Measurements from ENCODE around the gene RAPGEF5.
"Not testable (repeated sequence)": the region's sequence is repeated elsewhere in the genome, so short reads cannot be mapped to it uniquely, and the experiment has no call there.

Gene RAPGEF5

DNA sequence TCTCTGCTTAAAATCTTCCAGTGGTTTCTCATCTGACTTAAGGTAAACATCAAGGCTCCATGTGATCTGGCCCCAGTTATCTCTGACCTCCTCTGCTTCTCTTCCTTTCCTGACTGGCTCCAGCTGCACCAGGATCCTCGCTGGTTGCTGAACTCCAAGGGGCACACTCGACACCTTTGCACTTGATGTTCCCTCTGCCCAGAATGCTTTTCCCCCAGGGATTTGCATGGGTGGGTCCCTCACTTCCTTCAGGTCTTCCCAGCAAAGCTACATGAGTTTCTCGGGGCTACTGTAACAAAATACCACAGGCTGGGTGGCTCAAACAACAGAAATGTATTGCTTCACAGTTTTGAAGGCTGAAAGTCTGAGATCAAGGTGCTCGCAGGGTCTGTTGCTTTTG is 245.3 kb downstream of the RAPGEF5 start:
- DNase-seq (ENCODE audit: extremely low spot score, insufficient read length, low read depth) (no peak), FAIRE-seq (no peak)

DNA sequence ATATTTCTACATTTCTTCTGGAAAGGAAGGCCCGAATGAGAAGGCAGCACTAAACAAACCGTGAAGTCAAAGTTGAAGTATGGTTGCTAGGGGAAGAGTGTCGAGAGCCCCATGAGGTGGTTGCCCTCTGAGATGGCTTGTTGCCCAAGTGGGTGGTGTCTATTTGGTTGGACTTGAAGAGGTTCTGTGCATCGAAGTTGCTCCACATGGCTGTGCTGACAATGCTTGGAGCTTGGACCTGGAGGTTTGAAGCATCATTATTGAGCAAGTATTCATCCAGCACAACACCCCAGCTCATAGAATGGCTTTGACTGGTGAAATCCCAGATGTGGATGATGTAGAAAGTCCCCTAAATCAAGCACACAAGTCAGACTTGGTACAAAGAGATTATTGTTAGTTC is 246.1 kb downstream of the RAPGEF5 start:
- FAIRE-seq: no peak
- DNase-seq (ENCODE audit: extremely low spot score, insufficient read length, low read depth): no peak

DNA sequence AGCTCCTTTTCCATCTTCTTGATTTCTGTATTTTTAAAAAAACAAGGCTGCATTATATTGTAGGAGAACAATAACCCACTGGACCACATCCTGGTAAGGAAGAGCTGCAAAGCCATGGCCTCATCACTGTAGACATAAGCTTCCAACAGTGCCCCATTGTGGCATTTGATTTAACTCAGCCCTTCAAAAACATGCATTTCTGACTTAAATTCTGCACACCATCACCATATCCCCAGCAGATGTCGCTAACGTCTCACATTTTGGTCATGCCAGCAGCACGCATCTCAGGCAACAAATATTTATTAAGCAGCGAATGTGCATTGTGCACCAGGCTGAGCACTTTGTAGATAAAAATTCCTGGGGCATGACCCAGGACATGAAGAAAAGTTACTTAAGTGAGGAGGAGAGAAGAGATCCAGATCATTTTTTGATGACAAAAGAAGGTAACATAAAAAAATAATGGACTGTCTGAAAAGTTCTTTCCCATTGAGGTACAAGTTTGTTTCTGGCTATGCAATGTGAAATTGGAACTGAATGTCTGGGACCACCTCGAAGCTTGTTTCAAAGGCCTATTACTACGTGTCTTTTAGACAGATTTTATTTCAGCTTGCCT is 246.6 kb downstream of the RAPGEF5 start:
- DNase-seq (ENCODE audit: extremely low spot score, insufficient read length, low read depth): peak; percentile 53
- FAIRE-seq: peak; percentile 90

DNA sequence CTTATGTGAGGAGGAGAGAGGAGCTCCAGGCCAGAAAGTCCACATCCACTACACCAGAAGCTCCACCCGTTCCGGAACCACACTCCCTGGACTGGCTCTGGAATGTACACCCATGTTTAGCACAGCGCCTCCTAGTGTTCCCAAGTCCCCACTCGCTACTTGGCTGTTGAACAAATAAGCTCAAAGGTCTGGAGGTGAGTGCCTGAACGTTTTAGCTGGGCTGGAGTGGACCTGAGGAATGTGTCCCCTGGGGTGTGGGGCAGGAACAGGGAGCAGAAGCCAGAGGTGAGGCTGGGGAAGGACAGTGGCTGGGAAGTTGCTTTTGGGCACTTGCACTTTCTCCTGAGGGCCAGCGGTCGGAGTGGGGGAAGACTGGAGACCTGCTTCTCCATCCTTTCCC is 247.2 kb downstream of the RAPGEF5 start:
- FAIRE-seq: no peak
- no peak for DNase-seq (ENCODE audit: extremely low spot score, insufficient read length, low read depth)

DNA sequence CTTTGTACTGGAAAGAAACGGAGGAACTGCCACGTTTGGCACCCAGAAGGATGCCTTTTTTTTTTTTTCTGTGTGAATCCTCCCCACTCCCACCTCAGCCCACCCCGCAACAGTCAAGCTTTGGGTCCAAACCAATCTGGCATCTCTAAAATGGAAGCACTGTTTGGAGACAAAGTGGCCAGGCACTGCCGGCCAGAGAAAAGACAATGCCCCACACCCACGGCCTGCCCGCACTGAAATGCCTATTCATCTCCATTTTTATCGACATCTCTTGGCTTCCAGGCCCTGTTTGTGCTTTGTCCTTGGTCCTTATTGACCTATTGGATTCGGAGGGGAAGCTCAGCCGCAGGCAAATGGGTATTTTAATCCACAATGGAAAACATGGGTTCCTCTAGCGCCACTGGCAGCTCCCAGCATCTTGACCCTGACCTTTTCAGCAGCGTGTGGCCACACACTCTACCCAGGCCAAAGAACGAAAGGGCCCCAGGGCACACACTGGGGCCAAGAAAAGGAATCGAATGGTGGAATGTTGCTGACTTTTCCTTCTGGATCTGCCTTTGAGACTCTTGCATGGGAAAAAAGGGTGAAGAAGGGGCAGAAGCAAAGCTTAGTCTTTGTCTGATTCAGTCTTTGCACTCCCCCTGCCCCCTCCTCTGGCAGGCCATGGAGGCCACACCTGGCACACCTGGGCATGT is 248.7 kb downstream of the RAPGEF5 start:
- DNase-seq (ENCODE audit: extremely low spot score, insufficient read length, low read depth) (no peak), FAIRE-seq (no peak)

DNA sequence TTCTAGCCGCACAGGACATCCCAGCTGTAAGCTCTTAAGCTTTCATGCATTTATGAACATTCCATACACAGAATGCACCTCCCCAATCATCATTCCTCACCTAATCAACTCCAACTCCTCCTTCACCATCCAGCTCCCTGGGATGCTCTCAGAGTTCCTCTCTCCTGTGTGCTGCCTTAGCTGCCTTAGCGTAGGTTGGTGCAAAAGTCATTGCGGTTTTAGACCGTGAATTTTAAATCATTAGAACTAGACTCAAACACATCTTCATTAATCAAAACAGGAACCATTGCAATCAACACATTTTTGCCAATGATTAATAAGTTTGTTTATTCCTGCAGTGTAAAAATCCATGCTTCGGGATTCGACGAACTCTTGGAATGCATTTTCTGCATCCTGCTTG is 251.4 kb downstream of the RAPGEF5 start:
- FAIRE-seq (no peak), DNase-seq (ENCODE audit: extremely low spot score, insufficient read length, low read depth) (no peak)

DNA sequence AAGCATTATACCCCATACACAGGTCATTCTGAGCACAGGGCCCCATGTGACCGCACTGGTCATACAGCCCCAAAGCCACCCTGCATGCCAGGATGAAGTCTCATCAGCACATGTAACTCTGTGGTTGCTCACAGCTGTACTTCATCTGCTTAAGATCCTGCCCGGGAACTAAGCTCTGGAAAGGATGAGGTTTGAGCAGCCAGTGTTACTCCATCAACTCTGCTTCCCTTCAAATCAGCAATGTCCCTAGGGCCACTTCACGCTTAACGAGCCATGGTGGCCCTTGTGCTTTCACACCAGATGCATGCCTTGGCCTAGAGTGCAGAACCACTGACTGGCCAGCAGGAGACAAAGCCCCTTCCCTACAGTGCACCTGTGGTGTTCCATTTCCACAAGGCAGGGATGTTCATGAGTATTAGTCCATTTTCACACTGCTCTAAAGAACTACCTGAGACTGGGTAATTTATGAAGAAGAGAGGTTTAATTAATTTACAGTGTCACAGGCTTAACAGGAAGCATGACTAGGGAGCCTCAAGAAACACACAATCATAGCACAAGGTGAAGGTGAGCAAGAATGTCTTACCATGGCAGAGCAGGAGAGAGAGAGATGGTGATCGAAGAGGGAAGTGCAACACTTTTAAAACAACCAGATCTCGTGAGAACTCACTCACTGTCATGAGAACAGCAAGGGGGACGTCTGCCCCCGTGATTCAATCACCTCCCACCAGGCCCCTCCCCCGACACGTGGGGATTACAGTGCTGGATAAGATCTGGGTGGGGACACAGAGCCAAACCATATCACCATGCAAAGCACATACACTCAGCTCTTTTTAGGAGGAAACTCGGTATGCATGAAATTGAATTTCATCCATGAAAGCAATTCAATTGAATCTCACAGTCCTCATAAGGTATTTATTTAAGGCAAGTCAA is 262.3 kb downstream of the RAPGEF5 start:
- no peak for DNase-seq (ENCODE audit: extremely low spot score, insufficient read length, low read depth)

DNA sequence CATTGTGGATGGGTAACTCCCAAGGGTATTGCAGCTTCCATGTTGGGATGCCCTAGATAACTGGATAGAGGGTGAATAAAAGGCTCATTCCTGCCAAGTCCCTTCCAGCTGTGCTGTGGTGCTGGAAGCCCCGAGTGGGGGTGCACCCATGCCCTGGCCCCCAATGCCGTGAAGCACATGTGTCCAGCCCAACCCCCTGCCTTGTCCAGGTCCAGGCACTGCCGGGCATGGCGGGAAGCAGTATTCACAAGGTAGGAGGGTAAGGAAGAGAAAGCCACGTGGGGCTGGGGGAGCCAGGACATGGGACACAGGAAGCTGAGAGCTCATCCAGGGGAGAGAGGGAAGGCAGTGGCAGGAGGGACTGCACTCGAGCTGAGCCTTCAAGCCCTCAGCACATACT is 263.0 kb downstream of the RAPGEF5 start:
- no peak for FAIRE-seq
- DNase-seq (ENCODE audit: extremely low spot score, insufficient read length, low read depth): no peak

More for the DNA sequence above, 262.3 kb downstream of the RAPGEF5 start:
- no peak for FAIRE-seq

DNA sequence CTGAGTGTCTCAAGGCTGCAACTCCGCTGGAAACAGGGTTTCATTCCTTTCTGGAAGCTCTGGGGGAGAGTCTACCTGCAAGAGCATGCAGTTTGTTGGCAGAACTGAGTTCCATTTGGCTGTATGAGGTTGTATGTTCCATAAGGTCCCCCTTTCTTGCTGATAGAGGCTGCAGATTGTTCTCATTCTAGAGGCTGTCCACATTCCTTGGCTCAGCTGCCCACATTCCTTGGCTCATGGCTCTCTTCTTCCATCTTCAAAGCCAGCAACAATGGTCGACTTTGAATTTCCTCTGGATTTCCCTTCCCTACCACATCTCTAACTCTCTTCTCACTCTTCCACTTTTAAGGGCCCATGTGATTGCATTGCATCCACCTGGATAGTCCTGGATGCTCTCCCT is 264.0 kb downstream of the RAPGEF5 start:
- no peak for FAIRE-seq

DNA sequence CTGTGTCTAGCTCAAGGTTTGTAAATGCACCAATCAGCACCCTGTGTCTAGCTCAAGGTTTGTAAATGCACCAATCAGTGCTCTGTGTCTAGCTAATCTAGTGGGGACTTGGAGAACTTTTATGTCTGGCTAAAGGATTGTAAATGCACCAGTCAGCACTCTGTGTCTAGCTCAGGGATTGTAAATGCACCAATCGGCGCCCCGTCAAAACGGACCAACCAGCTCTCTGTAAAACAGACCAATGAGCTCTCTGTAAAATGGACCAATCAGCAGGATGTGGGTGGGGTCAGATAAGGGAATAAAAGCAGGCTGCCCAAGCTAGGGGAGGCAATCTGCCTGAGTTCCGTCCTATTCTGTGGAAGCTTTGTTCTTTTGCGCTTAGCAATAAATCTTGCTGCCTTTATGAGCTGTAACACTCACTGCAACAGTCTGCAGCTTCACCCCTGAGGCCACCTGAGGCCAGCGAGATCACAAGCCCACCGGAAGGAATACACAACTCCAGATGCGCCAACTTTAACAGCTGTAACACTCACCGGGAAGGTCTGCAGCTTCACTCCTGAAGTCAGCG is 265.9 kb downstream of the RAPGEF5 start:
- DNase-seq (ENCODE audit: extremely low spot score, insufficient read length, low read depth); FAIRE-seq: not testable (repeated sequence)

More for the DNA sequence above, 264.0 kb downstream of the RAPGEF5 start:
- no peak for DNase-seq (ENCODE audit: extremely low spot score, insufficient read length, low read depth)

DNA sequence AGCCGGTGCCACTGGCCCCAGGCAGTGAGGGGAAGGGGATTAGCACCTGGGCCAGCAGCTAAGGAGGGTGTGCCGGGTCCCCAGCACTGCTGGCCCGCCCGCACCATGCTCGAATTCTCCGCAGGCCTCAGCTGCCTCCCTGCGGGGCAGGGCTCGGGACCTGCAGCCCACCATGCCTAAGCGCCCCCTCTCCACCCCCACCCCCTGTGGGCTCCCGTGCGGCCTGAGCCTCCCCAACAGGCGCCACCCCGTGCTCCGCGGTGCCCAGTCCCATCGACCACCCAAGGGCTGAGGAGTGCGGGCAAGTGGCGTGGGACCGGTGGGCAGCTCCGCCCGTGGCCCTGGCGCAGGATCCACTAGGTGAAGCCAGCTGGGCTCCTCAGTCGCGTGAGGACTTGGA is 266.4 kb downstream of the RAPGEF5 start:
- DNase-seq (ENCODE audit: extremely low spot score, insufficient read length, low read depth): no peak
- FAIRE-seq: no peak

DNA sequence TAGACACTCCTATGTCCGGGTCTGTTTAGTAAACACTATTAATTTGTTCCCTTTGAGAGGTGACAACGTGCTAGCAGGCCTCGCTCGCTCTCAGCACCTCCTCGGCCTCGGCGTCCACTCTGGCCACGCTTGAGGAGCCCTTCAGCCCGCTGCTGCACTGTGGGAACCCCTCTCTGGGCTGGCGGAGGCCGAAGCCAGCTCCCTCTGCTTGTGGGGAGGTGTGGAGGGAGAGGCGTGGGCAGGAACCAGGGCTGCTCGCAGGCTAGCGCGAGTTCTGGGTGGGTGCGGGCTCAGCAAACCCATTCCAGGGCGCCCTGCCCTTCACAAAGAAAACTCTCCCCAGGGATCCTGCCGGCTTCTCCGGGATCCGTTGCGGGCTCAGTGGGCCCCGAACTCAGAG is 266.8 kb downstream of the RAPGEF5 start:
- no peak for DNase-seq (ENCODE audit: extremely low spot score, insufficient read length, low read depth)
- no peak for FAIRE-seq

DNA sequence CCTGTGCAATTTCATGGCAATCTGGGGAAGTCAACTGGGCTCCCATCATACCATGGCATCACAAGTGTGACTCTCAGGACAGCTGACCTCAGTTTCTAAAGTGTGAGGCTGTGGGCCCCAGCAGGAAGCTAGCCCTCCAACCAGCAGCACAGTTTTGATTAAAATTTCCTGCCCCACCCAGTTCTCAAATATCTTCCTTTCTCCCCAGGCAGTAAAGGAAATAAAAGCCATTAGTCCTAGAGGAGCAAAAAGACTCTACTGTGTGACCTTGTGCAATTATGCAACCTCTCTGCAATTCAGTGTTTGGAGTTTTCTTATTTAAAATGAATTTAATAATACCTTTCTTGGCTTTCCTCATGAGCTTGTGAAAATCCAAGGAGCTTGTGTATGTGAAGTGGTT is 268.1 kb downstream of the RAPGEF5 start:
- FAIRE-seq (no peak), DNase-seq (ENCODE audit: extremely low spot score, insufficient read length, low read depth) (no peak)

DNA sequence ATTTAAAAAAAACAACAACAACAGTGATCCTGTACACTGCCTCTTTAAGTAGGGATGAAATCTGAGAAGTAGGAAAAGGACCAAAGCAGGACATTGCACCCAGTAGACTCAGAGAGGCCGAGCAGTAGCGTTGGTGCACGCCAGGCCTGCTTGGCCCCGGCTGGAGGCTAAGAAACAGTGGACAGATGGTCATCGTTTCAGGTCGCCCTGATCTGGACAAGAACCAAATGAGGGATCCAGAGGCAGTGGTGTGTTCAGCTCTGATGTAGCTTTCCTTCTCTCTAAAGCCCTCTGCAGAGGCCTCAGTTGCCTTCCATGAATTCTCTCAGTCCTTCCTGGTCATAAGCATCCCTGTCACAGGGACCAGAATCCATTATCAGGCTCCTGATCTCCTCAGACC is 269.1 kb downstream of the RAPGEF5 start:
- DNase-seq (ENCODE audit: extremely low spot score, insufficient read length, low read depth) (no peak), FAIRE-seq (no peak)

DNA sequence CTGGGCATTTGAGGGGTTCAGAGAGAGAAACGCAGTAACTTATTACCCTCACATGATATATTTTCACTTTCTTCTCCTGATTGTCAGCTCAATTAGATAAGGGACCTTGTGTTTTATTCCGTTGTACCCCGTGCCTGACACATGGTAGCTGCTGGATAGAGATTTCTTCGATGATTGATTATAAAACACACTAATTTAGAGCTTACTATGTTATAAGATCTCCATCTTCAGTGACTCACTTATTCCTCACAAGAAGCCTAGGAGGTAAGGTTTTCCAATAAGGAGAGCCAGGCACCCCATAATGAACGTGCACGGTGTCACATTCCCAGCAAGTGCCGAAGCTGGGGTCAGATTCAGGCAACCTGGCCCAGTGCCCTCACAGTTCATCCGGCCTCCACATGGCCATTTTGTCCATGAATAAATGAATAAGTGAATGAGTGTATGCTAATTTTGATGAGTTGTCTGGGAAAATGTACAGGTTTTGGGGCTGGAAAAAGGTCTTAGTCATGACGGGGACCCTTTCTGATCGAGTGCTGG is 273.2 kb downstream of the RAPGEF5 start:
- DNase-seq (ENCODE audit: extremely low spot score, insufficient read length, low read depth) (no peak), FAIRE-seq (no peak)

DNA sequence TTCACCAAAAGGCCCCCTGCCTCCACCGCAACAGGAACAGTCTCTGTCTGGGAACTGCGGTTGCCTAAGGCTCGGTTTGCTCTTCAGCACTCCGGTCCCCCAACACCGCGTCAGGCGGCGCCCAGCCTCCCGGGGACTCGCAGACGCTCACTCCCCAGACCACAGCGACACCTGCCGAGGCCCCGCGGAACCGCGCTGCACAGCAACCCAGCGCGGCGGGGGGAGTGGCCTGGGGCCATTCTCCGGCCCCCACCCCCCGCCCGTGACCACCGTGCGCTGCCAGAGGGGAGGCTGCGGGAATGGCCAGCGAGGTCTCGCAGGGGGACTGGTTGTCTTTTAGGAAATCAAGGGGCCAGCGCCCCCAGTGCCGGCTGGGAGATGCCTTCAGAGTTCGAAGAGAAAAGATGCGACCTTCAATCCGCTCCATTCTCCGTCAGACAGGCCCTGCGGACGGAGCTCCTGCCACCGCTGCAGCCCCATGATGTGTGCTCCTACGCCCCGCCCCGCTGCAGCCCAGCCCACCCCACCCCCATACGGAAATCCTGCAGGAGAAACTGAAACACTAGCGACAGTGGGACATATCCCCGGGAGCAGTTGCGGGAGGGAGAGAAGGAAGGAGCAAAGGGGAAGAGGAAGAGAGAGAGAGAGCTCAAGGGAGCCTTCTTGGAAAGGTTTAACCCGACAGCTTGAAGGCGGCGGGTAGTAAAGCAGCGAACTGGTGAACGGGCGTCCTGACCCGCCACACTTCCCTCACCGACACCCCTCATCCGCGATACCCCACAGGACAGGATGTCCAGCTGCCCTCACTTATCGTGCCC is 273.9 kb downstream of the RAPGEF5 start:
- DNase-seq (ENCODE audit: extremely low spot score, insufficient read length, low read depth) (peak; percentile 71), FAIRE-seq (peak; percentile 73)

DNA sequence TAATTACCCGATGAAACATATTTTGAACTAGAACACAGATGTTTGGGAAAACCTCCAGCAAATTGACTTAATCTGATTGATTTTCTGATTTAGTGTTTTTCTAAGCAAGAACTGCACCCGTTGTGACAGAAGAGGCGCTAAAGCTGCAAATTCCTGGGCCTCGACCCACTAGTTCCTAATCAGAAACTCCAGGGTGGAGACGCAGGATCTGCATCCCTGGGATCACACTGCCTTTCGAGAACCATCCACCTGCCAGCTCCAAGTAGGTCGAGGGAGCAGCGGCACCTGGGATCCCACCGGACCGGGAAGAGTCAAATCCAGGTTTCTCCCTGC is 274.4 kb downstream of the RAPGEF5 start:
- FAIRE-seq (no peak), DNase-seq (ENCODE audit: extremely low spot score, insufficient read length, low read depth) (no peak)

DNA sequence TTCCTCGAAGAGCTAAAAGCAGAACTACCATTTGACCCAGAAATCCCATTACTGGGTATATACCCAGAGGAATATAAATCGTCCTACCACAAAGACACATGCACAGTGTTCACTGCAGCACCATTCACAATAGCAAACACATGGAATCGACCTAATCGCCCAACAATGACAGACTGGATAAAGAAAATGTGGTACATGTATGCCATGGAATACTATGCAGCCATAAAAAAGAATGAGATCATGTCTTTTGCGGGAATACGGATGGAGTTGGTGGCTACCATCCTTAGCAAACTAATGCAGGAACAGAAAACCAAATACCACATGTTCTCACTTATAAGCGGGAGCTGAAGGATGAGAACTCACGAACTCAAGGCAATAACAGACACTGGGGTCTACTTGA is 276.7 kb downstream of the RAPGEF5 start:
- DNase-seq (ENCODE audit: extremely low spot score, insufficient read length, low read depth); FAIRE-seq: not testable (repeated sequence)

DNA sequence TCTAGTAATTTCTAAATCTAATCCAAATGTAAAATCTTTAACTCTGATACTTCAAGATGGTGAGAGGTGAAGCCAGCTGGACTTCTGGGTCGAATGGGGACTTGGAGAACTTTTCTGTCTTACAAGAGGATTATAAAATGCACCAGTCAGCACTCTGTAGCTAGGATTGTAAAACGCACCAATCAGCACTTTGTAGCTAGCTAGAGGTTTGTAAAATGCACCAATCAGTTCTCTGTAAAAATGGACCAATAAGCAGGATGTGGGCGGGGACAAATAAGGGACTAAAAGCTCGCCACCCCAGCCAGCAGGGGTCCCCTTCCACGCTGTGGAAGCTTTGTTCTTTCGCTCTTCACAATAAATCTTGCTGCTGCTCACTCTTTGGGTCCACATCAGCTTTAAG is 278.1 kb downstream of the RAPGEF5 start:
- not testable (repeated sequence) for DNase-seq (ENCODE audit: extremely low spot score, insufficient read length, low read depth); FAIRE-seq

DNA sequence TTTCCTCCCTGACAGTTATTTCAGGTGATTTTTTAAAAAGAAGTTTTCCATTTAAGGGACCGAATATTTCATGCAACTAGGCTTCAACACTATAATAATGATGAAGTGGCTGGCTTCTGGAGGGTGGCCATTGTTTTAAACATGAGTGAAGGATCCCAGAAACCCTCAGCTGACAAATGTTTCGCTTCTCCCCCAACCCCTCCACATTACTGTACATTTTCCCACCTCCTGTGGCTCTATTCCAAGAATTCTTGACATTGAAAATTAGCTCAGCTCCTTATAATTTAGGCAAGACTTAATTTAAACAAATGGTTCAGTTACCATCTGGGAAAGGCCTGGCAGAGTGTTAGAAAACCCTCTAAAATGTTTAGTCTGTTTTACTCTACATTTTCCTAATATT is 281.4 kb downstream of the RAPGEF5 start:
- FAIRE-seq (no peak), DNase-seq (ENCODE audit: extremely low spot score, insufficient read length, low read depth) (no peak)

Measured in GM18507 (cell line).